ENCODE data around the gene FRMD6.

FRMD6 gene

GRCh38 chr14:51674294-51675002 lies 22.7 kb downstream of the FRMD6 start:
- no peak for DNase-seq

- no peak for DNase-seq
Observed at GRCh38 chr14:51676549-51676948, 24.8 kb downstream of the FRMD6 start.

GRCh38 chr14:51677266-51677665 lies 25.6 kb downstream of the FRMD6 start:
- no peak for DNase-seq

GRCh38 chr14:51677738-51678137 lies 26.0 kb downstream of the FRMD6 start:
- DNase-seq = no peak

GRCh38 chr14:51680031-51680430 lies 28.3 kb downstream of the FRMD6 start:
- no peak for DNase-seq

GRCh38 chr14:51681411-51681810 lies 29.7 kb downstream of the FRMD6 start:
- DNase-seq = no peak

- DNase-seq = no peak
Observed at GRCh38 chr14:51682411-51682810, 30.7 kb downstream of the FRMD6 start.

- DNase-seq = no peak
Observed at GRCh38 chr14:51684760-51685159, 33.0 kb downstream of the FRMD6 start.

- no peak for DNase-seq
Observed at GRCh38 chr14:51691176-51691575, 39.5 kb downstream of the FRMD6 start.

- DNase-seq = no peak
Observed at GRCh38 chr14:51692646-51693045, 40.9 kb downstream of the FRMD6 start.

- DNase-seq = no peak
Observed at GRCh38 chr14:51697848-51698247, 46.1 kb downstream of the FRMD6 start.

GRCh38 chr14:51701951-51702350 lies 50.2 kb downstream of the FRMD6 start:
- no peak for DNase-seq

- DNase-seq = no peak
Observed at GRCh38 chr14:51703787-51704186, 52.1 kb downstream of the FRMD6 start.

GRCh38 chr14:51704545-51704944 lies 52.8 kb downstream of the FRMD6 start:
- no peak for DNase-seq

GRCh38 chr14:51707327-51707726 lies 55.6 kb downstream of the FRMD6 start:
- no peak for DNase-seq

GRCh38 chr14:51711505-51711904 lies 59.8 kb downstream of the FRMD6 start:
- DNase-seq = no peak

GRCh38 chr14:51715250-51715649 lies 63.5 kb downstream of the FRMD6 start:
- DNase-seq = no peak

GRCh38 chr14:51715742-51716141 lies 64.0 kb downstream of the FRMD6 start:
- DNase-seq = no peak

GRCh38 chr14:51716610-51717009 lies 64.9 kb downstream of the FRMD6 start:
- DNase-seq = no peak

GRCh38 chr14:51717766-51718165 lies 66.1 kb downstream of the FRMD6 start:
- DNase-seq = no peak

GRCh38 chr14:51719955-51720354 lies 68.2 kb downstream of the FRMD6 start:
- no peak for DNase-seq

GRCh38 chr14:51723990-51724389 lies 72.3 kb downstream of the FRMD6 start:
- DNase-seq = no peak

- no peak for DNase-seq
Observed at GRCh38 chr14:51724650-51725049, 72.9 kb downstream of the FRMD6 start.

GRCh38 chr14:51725061-51725460 lies 73.4 kb downstream of the FRMD6 start:
- DNase-seq = no peak

GRCh38 chr14:51726166-51726899 lies 74.6 kb downstream of the FRMD6 start:
- DNase-seq = no peak

Data from stimulated activated CD4-positive, alpha-beta T cell treated with anti-CD3 and anti-CD28 coated beads, Interleukin-15, amount 100 ng/mL, for 24 hours (primary cell).